OCI-LY1 (cell line): ENCODE results near the gene IRX1.

Experiments
- H2AFZ ChIP-seq: fragments of 200-600 bp; sonication (generic), shearing (Covaris generic); 2 replicates; pipeline ENCODE4 v1.6.0; 2014; ENCODE audit warnings: antibody characterized with exemption, mild to moderate bottlenecking, low read length
- H3F3A ChIP-seq: fragments of 200-600 bp; sonication (generic), shearing (Covaris generic); 2 replicates; pipeline ENCODE4 v1.6.0; 2014; ENCODE audit warnings: mild to moderate bottlenecking, antibody characterized with exemption, low read length, moderate library complexity; ENCODE audit not compliant: insufficient read depth
- H3K27ac ChIP-seq: fragments of 200-600 bp; sonication (generic); 2 replicates; pipeline ENCODE4 v1.5.1; 2014; ENCODE audit warnings: low read length, mixed run types, mild to moderate bottlenecking, low read depth; ENCODE audit not compliant: poor library complexity, severe bottlenecking
- H3K27me3 ChIP-seq: fragments of 200-600 bp; sonication (generic); 2 replicates; pipeline ENCODE4 v1.6.0; 2014; ENCODE audit warnings: antibody characterized with exemption, mild to moderate bottlenecking, low read length, moderate library complexity; ENCODE audit not compliant: insufficient read depth
- H3K36me3 ChIP-seq: fragments of 200-600 bp; sonication (generic); 2 replicates; pipeline ENCODE4 v1.6.1; 2014; ENCODE audit warnings: mild to moderate bottlenecking, antibody characterized with exemption, low read length, moderate library complexity, mixed read lengths; ENCODE audit not compliant: insufficient read depth
- H3K4me1 ChIP-seq: fragments of 200-600 bp; sonication (generic); 2 replicates; pipeline ENCODE4 v1.5.1; 2014; ENCODE audit warnings: mild to moderate bottlenecking, low read length, moderate library complexity; ENCODE audit not compliant: insufficient read depth, severe bottlenecking
- H3K4me2 ChIP-seq: fragments of 200-600 bp; sonication (generic), shearing (Covaris generic); 2 replicates; pipeline ENCODE4 v1.6.1; 2014; ENCODE audit warnings: low read length
- H3K4me3 ChIP-seq: fragments of 200-600 bp; sonication (generic); 2 replicates; pipeline ENCODE4 v1.5.1; 2014; ENCODE audit warnings: low read length, low read depth, mild to moderate bottlenecking, mixed read lengths; ENCODE audit not compliant: poor library complexity, severe bottlenecking
- H3K79me2 ChIP-seq: fragments of 200-600 bp; shearing (Covaris generic); 2 replicates; pipeline ENCODE4 v1.6.1; 2016; ENCODE audit warnings: mixed run types, low read length, mixed read lengths; ENCODE audit not compliant: insufficient read depth
- H3K9ac ChIP-seq: fragments of 200-600 bp; sonication (generic), shearing (Covaris generic); 2 replicates; pipeline ENCODE4 v1.6.1; 2014; ENCODE audit warnings: mild to moderate bottlenecking, low read length, mixed read lengths
- H3K9me2 ChIP-seq: fragments of 200-600 bp; sonication (generic), shearing (Covaris generic); 2 replicates; pipeline ENCODE4 v1.6.1; 2014; ENCODE audit warnings: low read depth, mild to moderate bottlenecking, low read length, mixed read lengths
- H3K9me3 ChIP-seq: fragments of 200-600 bp; shearing (Covaris generic); 2 replicates; pipeline ENCODE4 v1.6.1; 2014; ENCODE audit warnings: low read length, mixed read lengths
- H4K20me1 ChIP-seq: fragments of 200-600 bp; sonication (generic), shearing (Covaris generic); 2 replicates; pipeline ENCODE4 v1.6.0; 2016; ENCODE audit warnings: mild to moderate bottlenecking, low read length; ENCODE audit not compliant: insufficient read depth
- CTCF ChIP-seq: fragments of 200-600 bp; sonication (generic), shearing (Covaris generic); IDR thresholded peaks from 2 replicates; pipeline ENCODE4 v1.5.1; 2017; ENCODE audit warnings: mild to moderate bottlenecking, antibody characterized with exemption, low read length, moderate library complexity, mixed read lengths
- EZH2 ChIP-seq: fragments of 200-600 bp; sonication (generic), shearing (Covaris generic); IDR thresholded peaks from 2 replicates; pipeline ENCODE4 v1.8.0; 2017; ENCODE audit warnings: borderline replicate concordance, mixed run types, mild to moderate bottlenecking, antibody characterized with exemption, low read length, moderate library complexity, mixed read lengths

Gene IRX1

GRCh38 chr5:3594510-3595005, 1.1 kb upstream of the IRX1 start:
- H3K9me3 ChIP-seq, result no peaks in the 10 kb centered on the region
- no peaks in the 10 kb centered on the region for H3F3A ChIP-seq
- H3K4me2 ChIP-seq, result no peak overlapping the region
- H4K20me1 ChIP-seq, result no peaks in the 10 kb centered on the region
- no peak for TF ChIP-seq EZH2
- no peak for TF ChIP-seq CTCF
- H3K4me3 ChIP-seq, result no peak overlapping the region
- H3K9me2 ChIP-seq, result no peaks in the 10 kb centered on the region
- H3K27me3 ChIP-seq, result no peaks in the 10 kb centered on the region
- no peak overlapping the region for H3K27ac ChIP-seq
- no peaks in the 10 kb centered on the region for H3K36me3 ChIP-seq
- no peaks in the 10 kb centered on the region for H3K79me2 ChIP-seq
- H3K4me1 ChIP-seq, result no peaks in the 10 kb centered on the region
- H3K9ac ChIP-seq, result no peak overlapping the region
- no peak overlapping the region for H2AFZ ChIP-seq

GRCh38 chr5:3596261-3596825, 711 bp downstream of the IRX1 start:
- Histone ChIP-seq H2AFZ (no peak overlapping the region), H3K9ac (no peak overlapping the region), H3K27me3 (no peaks in the 10 kb centered on the region)

GRCh38 chr5:3596857-3597166, 1.2 kb downstream of the IRX1 start:
- TF ChIP-seq CTCF, result no peak
- no peak for TF ChIP-seq EZH2
- no peak overlapping the region for H3K4me2 ChIP-seq
- H3K79me2 ChIP-seq, result no peaks in the 10 kb centered on the region
- H3K36me3 ChIP-seq, result no peaks in the 10 kb centered on the region
- H3K4me1 ChIP-seq, result no peaks in the 10 kb centered on the region
- no peaks in the 10 kb centered on the region for H3F3A ChIP-seq
- no peaks in the 10 kb centered on the region for H3K9me3 ChIP-seq
- no peak overlapping the region for H3K4me3 ChIP-seq
- H4K20me1 ChIP-seq, result no peaks in the 10 kb centered on the region
- no peak overlapping the region for H2AFZ ChIP-seq
- H3K9me2 ChIP-seq, result no peaks in the 10 kb centered on the region
- no peak overlapping the region for H3K9ac ChIP-seq
- H3K27ac ChIP-seq, result no peak overlapping the region
- H3K27me3 ChIP-seq, result no peaks in the 10 kb centered on the region

More at GRCh38 chr5:3596261-3596825, 711 bp downstream of the IRX1 start:
- no peaks in the 10 kb centered on the region for H3F3A ChIP-seq
- no peak overlapping the region for H3K4me3 ChIP-seq
- H4K20me1 ChIP-seq, result no peaks in the 10 kb centered on the region
- no peak overlapping the region for H3K27ac ChIP-seq
- TF ChIP-seq CTCF, result no peak
- no peak for TF ChIP-seq EZH2
- no peaks in the 10 kb centered on the region for H3K79me2 ChIP-seq
- H3K9me2 ChIP-seq, result no peaks in the 10 kb centered on the region
- no peak overlapping the region for H3K4me2 ChIP-seq
- no peaks in the 10 kb centered on the region for H3K9me3 ChIP-seq
- no peaks in the 10 kb centered on the region for H3K36me3 ChIP-seq
- no peaks in the 10 kb centered on the region for H3K4me1 ChIP-seq
